HG03064 (cell line): ENCODE data around the gene CRLF3.
"Not testable (repeated sequence)": the region's sequence is repeated elsewhere in the genome, so short reads cannot be mapped to it uniquely, and the experiment has no call there.

Experiments used
- ATAC-seq: cut with Tn5 transposase; IDR thresholded peaks from one replicate; pipeline ENCODE4 v1.9.1; 2021; ENCODE audit warnings: low read depth; ENCODE audit not compliant: unreplicated experiment

CRLF3 gene

DNA sequence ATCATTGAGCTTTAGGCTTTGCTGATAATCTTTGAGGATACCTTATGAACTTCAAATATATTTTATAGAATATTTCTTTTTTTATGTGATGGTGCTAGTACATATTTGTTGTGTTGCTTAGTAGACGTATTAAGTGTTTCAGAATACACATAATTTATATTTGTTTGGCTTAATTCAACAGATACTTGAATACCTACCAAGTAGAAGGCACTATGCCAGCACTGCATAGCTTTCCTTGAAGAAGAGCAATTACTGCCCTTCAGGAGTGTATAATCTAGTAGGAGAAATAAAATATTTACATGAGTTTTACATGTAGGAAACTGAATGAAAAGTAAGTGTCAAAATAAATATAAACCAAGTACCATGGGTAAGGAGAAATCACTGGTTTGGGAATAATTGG lies 81.8 kb downstream of the CRLF3 start:
- not testable (repeated sequence) for ATAC-seq

DNA sequence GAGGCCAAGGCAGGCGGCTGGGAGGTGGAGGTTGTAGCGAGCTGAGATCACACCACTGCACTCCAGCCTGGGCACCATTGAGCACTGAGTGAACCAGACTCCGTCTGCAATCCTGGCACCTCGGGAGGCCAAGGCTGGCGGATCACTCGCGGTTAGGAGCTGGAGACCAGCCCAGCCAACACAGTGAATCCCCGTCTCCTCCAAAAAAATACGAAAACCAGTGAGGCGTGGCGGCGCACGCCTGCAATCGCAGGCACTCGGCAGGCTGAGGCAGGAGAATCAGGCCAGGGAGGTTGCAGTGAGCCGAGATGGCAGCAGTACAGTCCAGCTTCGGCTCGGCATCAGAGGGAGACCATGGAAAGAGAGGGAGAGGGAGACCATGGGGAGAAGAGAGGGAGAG lies 88.1 kb downstream of the CRLF3 start:
- not testable (repeated sequence) for ATAC-seq

DNA sequence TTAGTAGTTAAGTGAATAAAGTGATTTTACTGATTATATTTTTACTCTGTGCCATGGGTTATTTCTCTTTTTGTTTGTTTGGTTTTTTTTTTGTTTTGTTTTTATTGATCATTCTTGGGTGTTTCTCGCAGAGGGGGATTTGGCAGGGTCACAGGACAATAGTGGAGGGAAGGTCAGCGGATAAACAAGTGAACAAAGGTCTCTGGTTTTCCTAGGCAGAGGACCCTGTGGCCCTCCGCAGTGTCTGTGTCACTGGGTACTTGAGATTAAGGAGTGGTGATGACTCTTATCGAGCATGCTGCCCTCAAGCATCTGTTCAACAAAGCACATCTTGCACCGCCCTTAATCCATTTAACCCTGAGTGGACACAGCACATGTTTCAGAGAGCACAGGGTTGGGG lies 88.8 kb downstream of the CRLF3 start:
- ATAC-seq = not testable (repeated sequence)

DNA sequence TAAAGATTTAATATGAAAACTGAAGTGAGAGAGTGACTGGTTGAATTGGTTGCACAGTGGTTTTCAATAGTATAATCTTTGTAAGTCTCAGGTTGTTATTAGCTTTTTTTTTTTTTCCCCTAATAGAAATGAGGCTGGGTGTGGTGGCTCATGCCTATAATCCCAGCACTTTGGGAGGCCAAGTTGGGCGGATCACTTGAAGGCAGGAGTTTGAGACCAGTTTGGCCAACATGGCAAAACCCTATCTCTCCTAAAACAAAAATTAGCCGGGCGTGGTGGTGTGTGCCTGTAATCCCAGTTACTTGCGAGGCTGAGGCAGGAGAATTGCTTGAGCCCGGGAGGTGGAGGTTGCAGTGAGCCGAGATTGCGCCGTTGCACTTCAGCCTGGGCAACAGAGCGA lies 89.3 kb downstream of the CRLF3 start:
- not testable (repeated sequence) for ATAC-seq

DNA sequence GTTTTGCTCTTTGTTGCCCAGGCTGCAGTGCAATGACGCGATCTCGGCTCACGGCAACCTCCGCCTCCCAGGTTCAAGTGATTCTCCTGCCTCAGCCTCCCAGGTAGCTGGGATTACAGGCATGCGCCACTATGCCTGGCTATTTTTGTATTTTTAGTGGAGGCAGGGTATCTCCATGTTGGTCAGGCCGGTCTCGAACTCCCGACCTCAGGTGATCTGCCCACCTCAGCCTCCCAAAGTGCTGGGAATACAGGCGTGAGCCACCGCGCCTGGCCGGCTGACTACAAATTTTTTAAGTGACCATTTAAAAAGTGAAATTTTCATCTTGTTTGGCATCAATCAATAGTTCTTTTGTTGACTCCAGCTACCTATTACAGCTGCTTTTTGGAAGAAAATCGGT lies 90.3 kb downstream of the CRLF3 start:
- not testable (repeated sequence) for ATAC-seq
